ENCODE results near the gene SCIMP. TPM values are rescaled to one million over a fixed set of nuclear protein-coding genes. Genes with fewer than 3 reads are reported as not detected.
A peak's percentile ranks its signal among the peaks of the same experiment; 100 is the strongest.

Gene SCIMP
- total RNA-seq (2014; rRNA removed; shearing (Covaris generic)): not detected in 2 replicates
- not detected in 2 replicates for polyA plus RNA-seq (2014; cell fraction: nucleus; rRNA removed)

- DNase-seq (ENCODE audit: extremely low read depth, low read depth): no peak
Observed at GRCh38 chr17:5234645-5235576, at the start of gene SCIMP. Gene SCIMP, minus strand, starts transcription at chr17:5234860. Its CDS starts 105 bp downstream, at chr17:5234755.

DNA sequence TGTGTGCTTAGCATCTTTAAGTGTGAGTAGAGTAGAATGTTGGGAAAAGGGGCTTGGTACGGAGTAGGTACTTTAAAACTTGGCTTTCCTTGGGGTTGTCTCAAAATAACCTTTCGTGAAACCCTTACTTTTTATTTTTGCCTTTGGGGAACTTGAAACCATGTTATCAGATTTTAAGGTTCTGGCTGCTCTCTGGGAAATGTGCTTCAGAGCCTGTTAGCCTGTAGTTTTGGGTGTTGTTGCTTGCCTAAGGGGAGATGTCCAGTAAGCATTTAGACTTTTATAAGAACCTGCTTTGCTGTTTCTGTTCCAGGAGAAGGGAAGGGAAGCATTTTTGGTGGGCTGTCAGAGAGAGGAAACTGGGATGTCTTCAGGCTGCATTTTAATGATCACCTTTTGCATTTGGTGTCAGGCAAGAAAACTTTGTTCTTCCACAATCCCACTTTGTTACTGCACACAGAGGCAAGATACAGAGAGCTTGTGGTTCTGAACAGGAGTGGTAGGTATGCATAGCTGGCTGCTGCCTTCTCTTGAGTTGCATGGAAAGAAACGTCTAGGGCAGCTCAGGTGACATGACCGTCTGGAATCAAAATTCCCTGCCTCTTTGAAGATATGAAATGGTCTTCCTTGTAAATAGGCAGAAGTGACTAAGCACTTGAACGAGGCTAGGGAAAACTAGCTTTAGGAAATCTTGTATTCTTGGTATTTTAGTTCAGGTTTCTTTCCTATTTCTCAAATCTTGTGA lies 49.1 kb upstream of the SCIMP start:
- DNase-seq (ENCODE audit: extremely low read depth, low read depth): no peak

- DNase-seq (ENCODE audit: extremely low read depth, low read depth): no peak
Observed at GRCh38 chr17:5282642-5283217, 48.1 kb upstream of the SCIMP start.

DNA sequence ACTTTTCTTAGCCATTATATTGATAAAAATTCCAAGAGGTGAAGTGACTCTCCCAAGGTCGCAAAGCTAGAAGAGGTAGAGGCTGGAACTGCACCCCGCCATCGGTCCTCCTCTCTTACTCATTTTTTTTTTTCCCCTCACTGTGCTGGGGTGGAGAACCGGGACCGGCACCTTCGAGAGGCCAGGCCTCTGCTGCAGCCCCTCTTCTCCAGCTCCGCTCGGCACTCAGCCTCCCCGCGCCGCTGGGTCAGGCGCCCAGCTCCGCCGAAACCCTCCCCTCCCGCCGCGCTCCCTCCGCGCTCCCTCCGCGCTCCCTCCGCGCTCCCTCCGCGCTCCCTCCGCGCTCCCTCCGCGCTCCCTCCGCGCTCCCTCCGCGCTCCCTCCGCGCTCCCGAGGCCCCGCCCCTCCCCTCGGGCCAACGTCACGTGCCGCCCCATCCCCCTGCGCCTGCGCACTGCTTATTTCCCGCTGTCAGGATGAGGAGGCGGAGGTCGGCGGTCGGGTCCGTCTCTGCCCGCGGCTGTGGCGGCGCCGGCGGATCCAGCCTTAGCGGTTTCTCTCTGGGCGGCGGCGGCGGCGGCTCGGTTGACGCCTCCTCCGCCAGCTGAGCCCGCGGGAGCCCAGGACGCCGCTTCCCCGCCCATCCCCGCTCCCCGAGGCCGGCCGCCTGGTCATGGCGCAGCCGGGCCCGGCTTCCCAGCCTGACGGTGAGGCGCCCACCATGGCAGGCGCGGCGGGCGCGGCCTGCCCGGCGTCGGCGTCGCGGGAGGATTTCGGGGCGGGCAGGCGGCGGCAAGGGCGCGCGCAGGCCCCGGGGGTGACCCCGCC lies 47.4 kb upstream of the SCIMP start, which contains the start of gene RABEP1:
Gene RABEP1, plus strand, starts transcription at position 471 of the 828 bp plus-strand sequence. Its CDS starts 203 bp downstream, at position 674.
- peak; percentile 90 for DNase-seq (ENCODE audit: extremely low read depth, low read depth)

DNA sequence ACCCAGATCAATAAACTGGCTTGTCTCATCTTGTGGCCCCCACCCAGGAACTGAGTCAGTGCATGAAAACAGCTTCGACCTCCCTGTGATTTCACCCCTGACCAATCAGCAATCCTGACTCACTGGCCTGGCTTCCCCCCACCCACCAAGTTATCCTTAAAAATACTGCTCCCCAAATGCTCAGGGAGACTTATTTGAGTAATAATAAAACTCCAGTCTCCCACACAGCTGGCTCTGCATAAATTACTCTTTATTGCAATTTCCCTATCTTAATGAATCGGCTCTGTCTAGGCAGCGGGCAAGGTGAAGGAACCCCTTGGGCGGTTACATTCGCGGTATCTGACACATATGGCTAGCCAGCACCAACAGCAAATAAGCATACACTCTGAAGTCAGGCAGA lies 37.7 kb upstream of the SCIMP start:
- no peak for DNase-seq (ENCODE audit: extremely low read depth, low read depth)

- DNase-seq (ENCODE audit: extremely low read depth, low read depth): no peak
Observed at GRCh38 chr17:5269241-5269960, 34.7 kb upstream of the SCIMP start.

GRCh38 chr17:5264893-5265292 lies 30.2 kb upstream of the SCIMP start:
- no peak for DNase-seq (ENCODE audit: extremely low read depth, low read depth)

GRCh38 chr17:5263441-5263840 lies 28.8 kb upstream of the SCIMP start:
- DNase-seq (ENCODE audit: extremely low read depth, low read depth): no peak

- DNase-seq (ENCODE audit: extremely low read depth, low read depth): no peak
Observed at GRCh38 chr17:5262416-5262991, 27.8 kb upstream of the SCIMP start.

DNA sequence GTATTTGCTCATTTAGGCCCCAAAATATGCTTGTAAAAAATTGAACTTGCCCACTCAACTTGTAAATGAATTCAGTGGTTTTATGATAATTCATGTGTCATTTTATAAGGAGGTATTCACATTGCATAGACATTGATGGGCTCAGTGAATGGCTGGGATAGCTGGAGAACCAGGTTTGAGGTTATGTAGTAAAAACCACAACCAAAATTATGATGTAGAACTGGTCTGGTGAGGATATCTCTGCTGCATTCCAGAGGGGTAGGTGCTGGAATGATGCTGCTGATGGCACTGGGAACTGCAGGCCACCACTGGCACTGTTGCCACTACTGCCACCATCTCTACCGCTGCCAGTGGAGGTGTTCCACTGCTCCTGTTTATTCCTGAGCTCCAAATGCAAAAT lies 25.9 kb upstream of the SCIMP start:
- no peak for DNase-seq (ENCODE audit: extremely low read depth, low read depth)

DNA sequence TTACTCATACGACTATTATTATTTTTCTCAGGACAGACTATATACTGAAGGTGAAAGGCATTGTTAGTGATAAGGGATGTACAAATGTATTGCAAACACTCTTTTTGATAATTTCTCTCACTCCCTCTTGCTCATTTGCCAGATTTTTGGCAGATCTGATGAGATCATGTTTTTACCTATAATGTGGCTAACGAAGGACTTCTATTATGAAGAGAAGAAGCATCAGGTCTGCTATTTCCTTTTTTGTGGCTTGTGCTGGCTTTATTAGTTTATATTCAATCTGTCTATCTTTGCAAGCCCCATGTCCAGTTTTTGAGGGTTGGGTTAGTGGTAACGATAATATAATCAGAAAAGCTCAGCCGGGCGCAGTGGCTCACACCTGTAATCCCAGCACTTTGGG lies 22.5 kb upstream of the SCIMP start:
- no peak for DNase-seq (ENCODE audit: extremely low read depth, low read depth)

- no peak for DNase-seq (ENCODE audit: extremely low read depth, low read depth)
Observed at GRCh38 chr17:5254903-5255521, 20.4 kb upstream of the SCIMP start.

DNA sequence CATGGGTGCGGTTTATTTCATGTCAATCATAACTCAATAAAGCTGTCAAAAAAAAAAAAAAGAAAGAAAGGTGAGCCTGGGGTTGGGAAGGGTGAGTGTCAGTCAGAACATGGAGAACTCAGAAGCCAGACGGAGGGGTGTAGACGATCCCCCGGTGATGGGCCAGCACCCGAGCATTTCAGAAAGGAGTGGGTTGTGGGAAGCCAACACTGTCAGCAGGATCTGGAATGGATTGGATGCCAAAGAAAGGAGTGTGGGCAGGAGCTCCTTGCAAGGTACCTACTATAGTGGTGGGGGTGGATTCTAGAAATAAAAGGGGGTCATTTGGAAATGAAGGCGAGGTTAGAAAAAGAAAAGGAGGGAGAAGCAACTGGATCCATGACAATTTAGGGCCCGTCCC lies 19.8 kb upstream of the SCIMP start:
- DNase-seq (ENCODE audit: extremely low read depth, low read depth): no peak

DNA sequence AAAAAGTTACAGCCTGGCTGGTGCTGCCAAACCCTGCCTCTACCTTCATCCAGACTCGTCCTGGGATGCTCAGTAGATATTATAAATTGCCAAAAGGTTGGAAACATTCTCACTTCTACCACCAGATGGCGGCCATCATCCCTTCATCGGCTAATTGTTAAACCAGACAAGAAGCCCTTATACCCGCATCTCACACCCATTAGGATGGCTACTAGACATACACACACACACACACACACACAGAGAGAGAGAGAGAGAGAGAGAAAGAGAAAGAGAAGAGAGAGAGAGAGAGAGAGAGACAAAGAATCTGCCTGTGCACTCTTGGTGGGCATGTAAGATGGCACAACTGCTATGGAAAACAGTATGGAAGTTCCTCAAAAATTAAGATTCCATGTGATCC lies 15.0 kb upstream of the SCIMP start:
- DNase-seq (ENCODE audit: extremely low read depth, low read depth): peak; percentile 75

DNA sequence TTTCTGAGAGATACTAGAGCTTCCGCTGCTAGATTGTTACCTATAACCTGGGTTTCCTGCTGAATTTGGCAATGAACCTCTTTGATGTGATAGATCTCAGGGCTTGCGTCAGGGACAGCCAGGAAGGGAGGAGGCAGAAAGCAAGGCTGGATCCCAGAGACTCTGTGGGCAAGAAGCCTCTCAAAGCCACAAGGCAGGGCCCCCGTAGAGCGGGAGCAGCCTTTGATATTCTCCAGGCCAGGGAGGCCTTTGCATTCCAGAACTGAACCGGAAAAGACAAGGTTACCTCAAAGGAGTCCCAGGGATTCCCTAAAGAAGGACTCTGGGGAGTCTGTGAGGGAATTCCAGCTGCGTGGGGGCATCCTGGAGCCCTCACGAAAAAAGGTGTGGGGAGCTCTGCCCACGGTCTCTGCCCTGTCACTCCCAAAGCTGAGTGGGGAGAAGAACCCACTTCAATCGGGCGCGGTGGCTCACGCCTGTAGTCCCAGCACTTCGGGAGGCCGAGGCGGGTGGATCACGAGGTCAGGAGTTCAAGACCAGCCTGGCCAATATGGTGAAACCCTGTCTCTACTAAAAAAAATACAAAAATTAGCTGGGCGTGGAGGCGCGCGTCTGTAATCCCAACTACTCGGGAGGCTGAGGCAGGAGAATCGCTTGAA lies 14.3 kb upstream of the SCIMP start:
- no peak for DNase-seq (ENCODE audit: extremely low read depth, low read depth)

DNA sequence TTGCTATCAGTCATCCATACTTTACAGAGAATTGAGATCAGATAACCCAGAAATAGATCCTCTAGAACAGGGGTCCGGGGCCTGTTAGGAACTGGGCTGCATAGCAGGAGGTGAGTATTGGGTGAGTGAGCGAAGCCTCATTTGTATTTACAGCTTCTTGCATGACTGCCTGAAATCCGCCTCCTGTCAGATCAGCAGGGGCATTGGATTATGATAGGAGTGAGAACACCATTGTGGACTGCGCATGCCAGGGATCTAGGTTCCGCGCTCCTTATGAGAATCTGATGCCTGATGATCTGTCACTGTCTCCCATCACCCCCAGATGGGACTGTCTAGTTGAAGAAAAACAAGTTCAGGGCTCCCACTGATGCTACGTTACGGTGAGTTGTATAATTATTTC lies 13.0 kb upstream of the SCIMP start:
- DNase-seq (ENCODE audit: extremely low read depth, low read depth): no peak

DNA sequence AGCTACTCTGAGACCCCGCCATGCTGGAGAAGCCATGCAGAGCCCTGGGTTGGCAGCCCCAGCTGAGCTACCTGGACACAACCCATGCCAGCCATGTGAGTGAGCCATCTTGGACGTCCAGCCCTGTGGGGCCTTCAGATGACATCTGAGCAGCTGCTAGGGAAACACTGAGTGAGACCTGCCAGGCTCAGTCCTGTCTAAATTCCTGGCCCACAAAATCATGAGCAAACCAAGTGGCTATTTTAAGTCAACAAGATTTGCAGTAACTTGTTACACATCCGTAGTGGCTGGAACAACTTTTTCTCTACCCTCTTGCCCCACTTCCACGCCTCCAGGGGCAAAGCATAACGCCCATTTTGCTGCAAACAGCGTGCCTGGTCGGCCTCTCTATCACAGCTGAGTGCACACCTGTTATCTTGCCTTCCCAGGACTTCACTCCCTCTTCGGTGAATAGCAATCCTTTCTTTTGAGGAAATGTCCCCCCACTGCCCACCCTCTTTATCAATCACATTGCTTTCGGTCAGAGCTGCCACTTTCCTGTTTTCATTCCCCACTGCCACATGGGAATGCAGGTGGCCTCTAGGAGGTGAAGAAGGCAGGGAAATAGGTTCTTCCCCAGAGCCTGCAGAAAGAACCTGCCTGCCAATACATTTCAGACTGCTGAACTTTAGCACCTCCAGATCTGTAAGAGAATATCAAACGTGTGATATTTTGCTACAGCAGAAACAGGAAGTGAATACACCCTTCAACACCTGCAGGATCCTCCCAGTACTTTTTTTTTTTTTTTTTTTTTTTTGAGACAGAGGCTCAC lies 7.4 kb upstream of the SCIMP start:
- DNase-seq (ENCODE audit: extremely low read depth, low read depth): no peak
